Colon (tissue), 2 donors: ENCODE results near the gene CFAP46.

Experiments used
- FAIRE-seq: peaks from 2 replicates; lab custom pipeline; 2012; peaks lifted over from hg19 to GRCh38; lab: Jason Lieb, UNC
- donor health status: control.
- donor health status: control.

Gene CFAP46

GRCh38 chr10:132942101-132943057 lies at the start of gene CFAP46:
Gene CFAP46, minus strand, starts transcription at chr10:132942570. Its CDS starts 86 bp downstream, at chr10:132942484.
- no peak for FAIRE-seq

- FAIRE-seq: no peak
Observed at GRCh38 chr10:132991706-132992432, 49.5 kb upstream of the CFAP46 start.

GRCh38 chr10:132990684-132991545 lies 48.5 kb upstream of the CFAP46 start:
- no peak for FAIRE-seq

GRCh38 chr10:132989476-132990415 lies 47.4 kb upstream of the CFAP46 start:
- no peak for FAIRE-seq

GRCh38 chr10:132988988-132989387 lies 46.6 kb upstream of the CFAP46 start:
- no peak for FAIRE-seq

- no peak for FAIRE-seq
Observed at GRCh38 chr10:132987671-132988571, 45.6 kb upstream of the CFAP46 start.

- FAIRE-seq: no peak
Observed at GRCh38 chr10:132986978-132987377, 44.6 kb upstream of the CFAP46 start.

GRCh38 chr10:132986576-132986975 lies 44.2 kb upstream of the CFAP46 start:
- no peak for FAIRE-seq

GRCh38 chr10:132986076-132986475 lies 43.7 kb upstream of the CFAP46 start:
- FAIRE-seq: no peak

GRCh38 chr10:132985546-132985900 lies 43.2 kb upstream of the CFAP46 start:
- no peak for FAIRE-seq

GRCh38 chr10:132984801-132985545 lies 42.6 kb upstream of the CFAP46 start:
- no peak for FAIRE-seq

- FAIRE-seq: no peak
Observed at GRCh38 chr10:132984008-132984295, 41.6 kb upstream of the CFAP46 start.

- FAIRE-seq: no peak
Observed at GRCh38 chr10:132983252-132984007, 41.1 kb upstream of the CFAP46 start.

- FAIRE-seq: no peak
Observed at GRCh38 chr10:132982301-132982989, 40.1 kb upstream of the CFAP46 start.

GRCh38 chr10:132981746-132982145 lies 39.4 kb upstream of the CFAP46 start:
- no peak for FAIRE-seq

- FAIRE-seq: no peak
Observed at GRCh38 chr10:132981173-132981555, 38.8 kb upstream of the CFAP46 start.

- no peak for FAIRE-seq
Observed at GRCh38 chr10:132980426-132981172, 38.2 kb upstream of the CFAP46 start.
